Erythroblast (primary cell): ENCODE data around the gene EIF2B5.
A peak's percentile ranks its signal among the peaks of the same experiment; 100 is the strongest.
"Not testable (repeated sequence)": the region's sequence is repeated elsewhere in the genome, so short reads cannot be mapped to it uniquely, and the experiment has no call there.

Source experiments
- DNase-seq, 2 experiments: peaks; one replicate each; lab custom pipeline; 2025; lab: John Stamatoyannopoulos, UW
- GATA1 ChIP-seq: IDR thresholded peaks from 2 replicates; pipeline ENCODE4 v1.6.1; 2011; ENCODE audit warnings: low read depth, mild to moderate bottlenecking, control low read depth, low read length, moderate library complexity
- POLR2A ChIP-seq: IDR thresholded peaks from 2 replicates; pipeline ENCODE4 v1.6.1; 2011; ENCODE audit warnings: mild to moderate bottlenecking, low read length

Gene EIF2B5

GRCh38 chr3:184133840-184134745 is 1.1 kb upstream of the EIF2B5 start:
- TF ChIP-seq GATA1 (no peak), POLR2A (no peak)
- DNase-seq = peak; percentile 67 to 75

GRCh38 chr3:184134746-184135148 is 411 bp upstream of the EIF2B5 start:
- TF ChIP-seq POLR2A (no peak), GATA1 (no peak)
- peak in 1 of 2 experiments; percentile 69 for DNase-seq

- TF ChIP-seq GATA1 = no peak
- TF ChIP-seq POLR2A = no peak
- peak in 1 of 2 experiments; percentile 55 for DNase-seq
Observed at GRCh38 chr3:184135911-184136260, 728 bp downstream of the EIF2B5 start.

- TF ChIP-seq GATA1 (no peak), POLR2A (no peak)
- no peak for DNase-seq
Observed at GRCh38 chr3:184140436-184140835, 5.3 kb downstream of the EIF2B5 start.

- DNase-seq = no peak
- TF ChIP-seq POLR2A = no peak
- no peak for TF ChIP-seq GATA1
Observed at GRCh38 chr3:184142199-184142598, 7.0 kb downstream of the EIF2B5 start.

GRCh38 chr3:184143327-184143726 is 8.2 kb downstream of the EIF2B5 start:
- no peak for DNase-seq
- TF ChIP-seq POLR2A (no peak), GATA1 (no peak)

GRCh38 chr3:184144505-184144904 is 9.3 kb downstream of the EIF2B5 start:
- no peak for DNase-seq
- TF ChIP-seq GATA1 = no peak

- DNase-seq = peak; percentile 41 to 66
- TF ChIP-seq POLR2A (no peak), GATA1 (no peak)
Observed at GRCh38 chr3:184145111-184145524, 10.0 kb downstream of the EIF2B5 start.

GRCh38 chr3:184145751-184146270 is 10.7 kb downstream of the EIF2B5 start:
- no peak for TF ChIP-seq POLR2A
- TF ChIP-seq GATA1 = no peak
- no peak for DNase-seq

- TF ChIP-seq GATA1 = no peak
- no peak for TF ChIP-seq POLR2A
- no peak for DNase-seq
Observed at GRCh38 chr3:184148076-184148475, 12.9 kb downstream of the EIF2B5 start.

GRCh38 chr3:184149123-184149522 is 14.0 kb downstream of the EIF2B5 start:
- TF ChIP-seq POLR2A (no peak), GATA1 (no peak)
- DNase-seq = no peak

- DNase-seq = not testable (repeated sequence)
Observed at GRCh38 chr3:184149770-184150169, 14.6 kb downstream of the EIF2B5 start.

- peak; percentile 77 to 87 for DNase-seq
- no peak for TF ChIP-seq POLR2A
- no peak for TF ChIP-seq GATA1
Observed at GRCh38 chr3:184154885-184155643, 19.9 kb downstream of the EIF2B5 start, which contains the start of gene DVL3. DVL3 (plus strand) TSS chr3:184155377; CDS start chr3:184155636, 259 bp downstream.

- peak; percentile 77 to 87 for DNase-seq
- no peak for TF ChIP-seq POLR2A
- TF ChIP-seq GATA1 = no peak
Observed at GRCh38 chr3:184155644-184156521, 20.7 kb downstream of the EIF2B5 start.
